Stomach smooth muscle (tissue), 2 donors: ENCODE results near the gene CCNO.

Source experiments
- H3K27ac ChIP-seq: one replicate; pipeline ENCODE4 v1.7.0; 2013; ENCODE audit warnings: mild to moderate bottlenecking, low read length, inconsistent platforms
- H3K27me3 ChIP-seq, 2 donors: one replicate each; pipeline ENCODE4 v1.7.0; 2013; ENCODE audit warnings: low read length in 2 of 2; ENCODE audit not compliant: insufficient read depth in 2 of 2, control insufficient read depth in 1 of 2
- H3K36me3 ChIP-seq, 2 donors: one replicate each; pipeline ENCODE4 v1.7.0; 2013; ENCODE audit warnings: low read length in 2 of 2; ENCODE audit not compliant: control insufficient read depth in 2 of 2, insufficient read depth in 2 of 2
- H3K4me1 ChIP-seq: one replicate; pipeline ENCODE4 v1.7.0; 2013; ENCODE audit warnings: low read length; ENCODE audit not compliant: control insufficient read depth, insufficient read depth
- H3K4me3 ChIP-seq, 2 donors: one replicate each; pipeline ENCODE4 v1.7.0; 2013; ENCODE audit warnings: low read length in 2 of 2
- H3K9ac ChIP-seq, 2 donors: one replicate each; pipeline ENCODE4 v1.7.0; 2013; ENCODE audit warnings: low read length in 2 of 2, mild to moderate bottlenecking in 1 of 2
- H3K9me3 ChIP-seq, 2 donors: one replicate each; pipeline ENCODE4 v1.7.0; 2013; ENCODE audit warnings: low read length in 2 of 2; ENCODE audit not compliant: control insufficient read depth in 2 of 2
- donor health status: healthy.
- donor health status: Pancreatic carcinoma.

Gene CCNO

DNA sequence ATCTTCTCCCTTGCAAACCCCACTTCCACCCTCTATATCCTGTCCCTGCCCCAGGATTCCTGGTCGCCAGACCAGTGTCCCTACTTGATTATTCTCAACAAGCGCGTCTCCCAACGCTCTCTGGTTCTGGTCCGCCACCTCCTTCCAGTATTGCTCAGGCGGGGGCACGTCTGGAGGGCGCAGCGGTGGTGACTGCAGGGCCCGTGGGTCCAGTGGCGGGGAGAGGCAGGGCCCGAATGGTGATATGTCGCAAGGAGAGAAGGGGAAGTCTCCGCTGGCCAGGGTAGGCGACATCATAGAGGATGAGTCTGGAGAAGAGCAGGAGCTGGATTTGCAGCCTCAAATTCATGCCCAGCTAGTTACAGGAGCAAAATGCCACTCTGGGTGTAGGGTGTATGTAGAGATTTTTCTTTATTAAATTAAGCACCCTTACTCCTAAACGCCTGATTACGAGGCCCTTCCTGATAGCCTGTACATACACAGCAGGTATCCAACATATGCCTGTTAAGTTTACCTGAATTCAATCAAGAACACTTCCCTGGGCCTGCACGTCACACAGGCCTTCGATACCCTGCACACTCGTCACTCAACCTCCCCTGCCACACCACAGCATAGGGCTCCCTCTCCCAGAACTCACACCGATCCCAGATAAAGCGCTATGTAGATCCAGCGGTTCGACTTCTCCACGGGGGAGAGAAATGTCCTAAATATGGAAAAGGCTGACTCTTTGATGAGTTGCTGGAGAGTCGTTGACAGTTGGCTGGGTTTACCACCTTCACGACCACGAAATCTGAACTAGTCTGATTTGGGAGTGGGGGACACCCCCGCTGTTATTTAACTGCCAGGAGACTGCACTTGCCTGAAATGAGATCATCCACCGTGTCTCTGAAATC lies 11.1 kb downstream of the CCNO start:
- Histone ChIP-seq H3K4me1 (peaks cover 21% of the 10 kb centered on the region), H3K27ac (no peak overlapping the region), H3K4me3 (no peak overlapping the region), H3K9ac (no peak overlapping the region), H3K36me3 (no peaks in the 10 kb centered on the region), H3K27me3 (peaks cover 70 to 76% of the 10 kb centered on the region in 2 donors), H3K9me3 (no peaks in the 10 kb centered on the region)

DNA sequence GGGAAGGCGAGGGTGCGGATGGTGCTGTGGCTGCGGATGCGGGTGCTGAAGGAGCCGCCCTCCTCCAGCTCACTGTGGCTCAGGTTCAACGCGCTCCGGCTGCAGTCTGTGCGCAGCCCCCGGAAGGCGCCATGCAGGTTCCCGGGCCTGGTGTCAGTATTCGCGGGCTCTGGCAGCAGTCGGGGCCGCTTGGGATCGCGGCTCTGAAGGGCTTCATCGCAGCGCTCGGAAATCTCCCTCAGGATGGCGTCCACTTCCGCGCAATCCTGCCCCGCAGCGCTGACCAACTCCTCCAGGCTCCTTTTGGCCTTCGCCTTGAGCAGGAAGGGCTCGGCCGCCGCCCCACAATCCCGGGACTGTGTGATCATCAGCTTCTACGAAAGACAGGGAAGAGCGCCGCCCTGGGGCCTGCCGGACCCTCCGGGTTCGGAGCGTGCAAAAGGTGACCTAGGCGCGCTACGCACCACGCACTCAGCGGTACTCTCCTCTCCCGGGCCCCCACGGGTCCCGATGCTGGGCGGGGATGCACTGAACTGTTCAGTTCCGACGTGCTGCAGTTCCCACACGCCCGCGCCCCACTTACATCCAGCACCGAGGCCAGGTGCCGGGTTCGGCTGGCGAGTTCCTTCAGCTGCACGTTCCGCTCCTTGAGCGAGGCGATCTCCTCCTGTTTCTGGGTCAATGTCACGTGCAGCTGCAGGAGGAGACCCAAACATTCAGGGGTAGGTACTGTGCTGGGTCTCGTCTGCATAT lies 12.8 kb downstream of the CCNO start:
- H3K36me3 ChIP-seq = no peaks in the 10 kb centered on the region
- no peak overlapping the region for H3K9ac ChIP-seq
- H3K27me3 ChIP-seq = peaks cover 59 to 61% of the 10 kb centered on the region in 2 donors
- no peaks in the 10 kb centered on the region for H3K9me3 ChIP-seq
- peaks cover 14% of the 10 kb centered on the region for H3K4me1 ChIP-seq
- peak overlapping the region in 1 of 2 donors; percentile 54 for H3K4me3 ChIP-seq
- H3K27ac ChIP-seq = no peak overlapping the region

DNA sequence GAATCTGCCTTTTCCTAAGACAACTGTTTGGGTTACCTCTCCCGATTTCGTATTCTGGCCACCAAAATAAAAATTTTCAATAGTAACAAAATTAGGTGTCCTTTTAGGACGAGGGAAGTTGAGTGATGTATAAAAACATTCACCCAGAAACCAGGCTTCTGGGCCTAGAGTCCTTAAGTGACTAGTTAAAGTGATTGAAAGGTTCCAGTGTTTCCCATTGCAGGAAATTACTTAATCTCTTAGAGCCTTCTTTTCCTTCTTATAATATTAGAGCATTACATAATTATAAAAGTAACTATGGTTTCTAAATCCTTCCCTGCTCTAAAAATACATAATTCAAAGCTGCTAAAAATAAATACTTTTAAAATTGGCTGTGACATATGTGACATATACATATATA lies 13.6 kb downstream of the CCNO start:
- peaks cover 14% of the 10 kb centered on the region for H3K4me1 ChIP-seq
- no peak overlapping the region for H3K27ac ChIP-seq
- H3K36me3 ChIP-seq = no peaks in the 10 kb centered on the region
- H3K9ac ChIP-seq = no peak overlapping the region
- H3K4me3 ChIP-seq = no peak overlapping the region
- H3K9me3 ChIP-seq = no peaks in the 10 kb centered on the region
- H3K27me3 ChIP-seq = peaks cover 51 to 54% of the 10 kb centered on the region in 2 donors

DNA sequence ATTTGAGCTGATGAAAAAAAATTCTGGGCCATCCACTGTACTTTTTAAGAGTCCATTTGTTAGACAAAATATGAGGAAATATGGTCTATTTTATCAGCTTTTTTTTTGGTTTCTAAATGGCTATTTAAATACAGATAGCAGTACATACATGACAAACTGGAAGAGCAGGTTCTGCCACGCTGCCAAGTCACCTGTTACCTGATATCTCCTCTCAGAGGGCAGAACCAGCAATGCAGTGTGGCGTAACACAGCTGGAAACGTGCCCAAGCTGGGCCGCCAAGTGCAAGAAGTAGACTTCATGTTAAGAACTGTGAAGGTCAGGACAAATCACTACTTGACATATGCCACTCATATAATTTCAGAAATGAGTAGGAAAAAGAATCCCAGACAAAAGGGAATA lies 14.4 kb downstream of the CCNO start:
- no peak overlapping the region for H3K4me3 ChIP-seq
- peaks cover 43 to 46% of the 10 kb centered on the region in 2 donors for H3K27me3 ChIP-seq
- no peak overlapping the region for H3K27ac ChIP-seq
- H3K4me1 ChIP-seq = peaks cover 14% of the 10 kb centered on the region
- H3K9me3 ChIP-seq = no peaks in the 10 kb centered on the region
- H3K36me3 ChIP-seq = no peaks in the 10 kb centered on the region
- no peak overlapping the region for H3K9ac ChIP-seq

DNA sequence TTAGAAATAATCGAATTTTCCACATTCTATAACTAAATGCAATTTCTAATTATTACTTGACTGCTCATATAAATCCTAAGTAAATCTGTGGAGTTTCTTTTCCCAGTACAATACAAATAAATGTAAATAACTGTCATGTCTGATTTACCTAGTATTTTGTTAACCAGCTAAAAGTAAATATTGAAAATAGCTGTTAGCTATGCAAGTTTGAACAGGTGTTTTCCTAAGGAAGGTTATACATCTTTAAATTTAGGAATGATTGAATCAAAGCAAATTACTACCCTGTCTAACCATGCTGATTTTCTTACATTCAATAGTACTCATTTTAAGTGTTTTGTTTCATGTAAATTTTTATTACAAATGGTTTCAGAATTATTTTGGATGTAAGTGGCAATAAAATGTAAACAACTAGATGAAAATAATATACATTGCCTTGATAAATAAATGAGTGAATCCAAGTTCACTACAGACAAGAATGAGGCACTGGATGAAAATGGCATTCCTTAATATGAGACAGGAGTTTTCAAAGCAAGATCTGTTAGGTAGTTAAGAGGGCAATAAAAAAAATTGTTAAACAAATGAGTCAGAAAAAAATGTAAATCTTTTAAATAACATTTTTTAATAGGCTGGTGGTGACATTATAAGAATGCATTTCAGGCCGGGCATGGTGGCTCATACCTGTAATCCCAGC lies 22.1 kb downstream of the CCNO start:
- H3K27ac ChIP-seq = no peak overlapping the region
- H3K9ac ChIP-seq = no peak overlapping the region
- no peaks in the 10 kb centered on the region for H3K4me1 ChIP-seq
- no peaks in the 10 kb centered on the region for H3K27me3 ChIP-seq
- no peaks in the 10 kb centered on the region for H3K9me3 ChIP-seq
- H3K36me3 ChIP-seq = no peaks in the 10 kb centered on the region
- H3K4me3 ChIP-seq = no peak overlapping the region

DNA sequence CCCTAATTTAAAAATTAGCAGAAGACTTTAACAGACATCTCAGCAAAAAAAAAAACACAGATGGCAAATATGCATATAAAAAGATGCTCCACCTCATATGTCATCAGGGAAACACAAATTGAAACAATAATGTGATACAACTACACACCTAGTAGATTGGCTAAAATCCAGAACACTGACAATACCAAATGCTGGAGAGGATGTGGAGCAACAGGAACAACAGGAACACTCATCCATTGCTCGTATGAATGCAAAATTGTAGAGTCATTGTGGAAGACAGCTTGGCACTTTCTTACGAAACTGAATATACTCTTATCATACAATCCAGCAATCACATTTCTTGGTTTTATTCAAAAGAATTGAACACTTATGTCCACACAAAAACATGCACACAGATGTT lies 28.4 kb downstream of the CCNO start:
- H3K9me3 ChIP-seq = no peaks in the 10 kb centered on the region

DNA sequence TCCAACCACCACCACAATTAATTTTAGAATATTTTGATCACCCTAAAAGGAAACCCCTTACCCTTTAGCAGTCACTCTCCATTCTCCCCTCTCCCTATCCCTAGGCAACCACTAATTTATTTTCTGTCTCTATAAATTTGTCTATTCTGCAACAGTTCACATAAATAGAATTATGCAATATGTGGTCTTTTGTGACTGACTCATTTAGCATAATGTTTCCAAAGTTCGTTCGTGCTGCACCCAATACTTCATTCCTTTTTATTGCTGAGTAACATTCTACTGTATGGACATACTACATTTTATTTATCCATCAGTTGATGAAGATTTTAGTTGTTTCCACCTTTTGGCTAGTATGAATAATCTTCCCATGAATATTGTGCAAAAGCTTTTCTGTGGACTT lies 42.2 kb downstream of the CCNO start:
- H3K4me1 ChIP-seq = no peaks in the 10 kb centered on the region
- H3K36me3 ChIP-seq = no peaks in the 10 kb centered on the region
- H3K4me3 ChIP-seq = no peak overlapping the region
- peaks cover 0 to 11% of the 10 kb centered on the region in 2 donors for H3K27me3 ChIP-seq
- no peak overlapping the region for H3K9ac ChIP-seq
- H3K9me3 ChIP-seq = no peaks in the 10 kb centered on the region
- H3K27ac ChIP-seq = no peak overlapping the region

More for the DNA sequence above, 28.4 kb downstream of the CCNO start:
- Histone ChIP-seq H3K27ac (no peak overlapping the region), H3K27me3 (peaks cover 0 to under 1% of the 10 kb centered on the region in 2 donors), H3K36me3 (no peaks in the 10 kb centered on the region), H3K4me1 (no peaks in the 10 kb centered on the region), H3K9ac (no peak overlapping the region), H3K4me3 (no peak overlapping the region)

DNA sequence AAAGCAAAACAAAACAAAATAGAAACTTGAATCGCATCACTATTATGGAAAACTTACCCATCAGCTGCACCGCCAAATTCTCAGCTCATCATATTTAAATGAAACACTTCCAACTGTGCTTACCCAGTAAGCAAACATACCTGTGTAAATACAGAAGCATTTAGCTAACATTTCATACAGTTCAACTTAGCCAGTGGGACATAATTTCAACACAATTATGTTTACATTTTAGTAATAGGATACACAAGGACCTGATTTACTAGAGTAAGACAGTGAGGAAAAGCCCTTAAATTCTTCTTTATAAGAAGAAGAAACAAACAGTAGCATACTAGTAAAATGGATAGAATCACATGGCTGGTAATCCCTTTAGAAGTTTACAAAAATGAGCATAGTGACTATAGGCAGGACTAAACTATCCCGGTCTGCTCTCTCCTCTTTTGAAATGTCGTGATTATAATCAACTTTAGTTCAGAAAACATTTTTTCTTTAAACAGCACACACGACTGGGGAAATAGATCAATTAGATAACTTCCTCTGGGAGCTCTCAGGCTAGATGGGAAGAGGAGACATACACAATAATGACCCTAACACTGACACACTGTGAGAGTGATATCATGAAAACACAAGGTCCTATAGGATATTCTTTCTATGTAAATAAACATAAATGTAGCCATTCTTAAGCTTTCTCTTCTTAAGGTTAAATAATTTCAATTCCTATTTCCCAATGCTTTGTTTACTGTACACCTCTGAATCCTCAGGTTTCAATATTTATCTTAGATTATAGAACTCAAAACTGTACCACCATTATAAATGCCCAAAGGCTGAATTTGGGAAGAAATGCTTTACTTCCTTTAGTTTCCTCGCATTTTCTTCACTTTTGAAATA lies 44.5 kb downstream of the CCNO start:
- no peaks in the 10 kb centered on the region for H3K9me3 ChIP-seq
- no peaks in the 10 kb centered on the region for H3K36me3 ChIP-seq
- no peak overlapping the region for H3K27ac ChIP-seq
- peaks cover 0 to 16% of the 10 kb centered on the region in 2 donors for H3K27me3 ChIP-seq
- no peaks in the 10 kb centered on the region for H3K4me1 ChIP-seq
- H3K9ac ChIP-seq = no peak overlapping the region
- no peak overlapping the region for H3K4me3 ChIP-seq

DNA sequence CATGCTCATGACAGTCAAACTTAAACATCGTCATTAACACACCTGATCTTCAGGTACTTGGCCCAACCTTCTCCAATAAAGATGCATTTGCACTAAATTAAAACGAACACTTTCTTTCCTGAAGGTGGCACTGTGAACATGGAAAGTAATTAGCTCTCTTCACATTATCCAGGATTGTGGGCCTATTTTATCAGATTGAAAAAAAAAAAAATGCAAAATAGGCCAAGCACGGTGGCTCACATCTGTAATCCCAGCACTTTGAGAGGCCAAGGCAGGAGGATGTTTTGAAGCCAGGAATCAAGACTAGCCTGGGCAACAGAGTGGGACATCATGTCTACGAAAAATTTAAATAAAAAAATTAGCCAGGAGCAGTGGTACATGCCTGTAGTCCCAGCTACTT lies 46.0 kb downstream of the CCNO start:
- Histone ChIP-seq H3K4me1 (no peaks in the 10 kb centered on the region), H3K4me3 (no peak overlapping the region), H3K9ac (no peak overlapping the region), H3K27me3 (peaks cover 0 to 16% of the 10 kb centered on the region in 2 donors), H3K36me3 (no peaks in the 10 kb centered on the region), H3K27ac (no peak overlapping the region), H3K9me3 (no peaks in the 10 kb centered on the region)
